ENCODE results near the gene KCNK4. TPM values are rescaled to one million over a fixed set of nuclear protein-coding genes. Genes with fewer than 3 reads are reported as not detected.

The KCNK4 gene
- total RNA-seq, 2 donors from 2014 or later, result not detected

DNA sequence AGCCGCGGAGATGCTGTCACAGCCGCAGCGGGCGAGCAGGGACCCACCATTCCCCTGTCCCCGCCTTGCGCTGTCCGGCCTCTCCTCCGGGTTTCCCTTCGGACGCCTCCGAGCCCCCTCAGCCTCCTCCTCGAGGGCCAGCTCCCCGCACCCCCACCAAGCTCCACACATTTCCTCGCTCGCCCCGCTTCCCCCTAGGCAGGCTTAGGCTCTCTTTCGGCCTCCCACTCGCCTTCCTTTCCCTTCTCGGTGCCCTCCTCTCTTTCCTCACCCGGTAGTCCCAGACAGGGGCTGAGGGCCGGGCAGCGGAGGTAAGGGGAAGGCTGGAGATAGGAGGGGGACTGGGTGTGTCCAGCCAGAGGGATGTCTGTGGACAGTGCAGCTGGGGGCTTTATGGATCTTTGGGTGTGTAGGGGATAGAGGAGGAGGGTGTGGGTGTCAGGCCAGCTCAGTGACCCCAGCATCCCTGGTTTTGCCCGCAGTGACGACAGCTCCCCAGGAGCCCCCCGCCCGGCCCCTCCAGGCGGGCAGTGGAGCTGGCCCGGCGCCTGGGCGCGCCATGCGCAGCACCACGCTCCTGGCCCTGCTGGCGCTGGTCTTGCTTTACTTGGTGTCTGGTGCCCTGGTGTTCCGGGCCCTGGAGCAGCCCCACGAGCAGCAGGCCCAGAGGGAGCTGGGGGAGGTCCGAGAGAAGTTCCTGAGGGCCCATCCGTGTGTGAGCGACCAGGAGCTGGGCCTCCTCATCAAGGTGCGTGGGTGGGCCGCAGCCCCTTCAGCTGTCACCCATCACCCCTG lies 1.6 kb downstream of the KCNK4 start:
- intact Hi-C loops (cut with DNase I), result no loop called here
- no peak for DNase-seq
- WGBS, 2 donors, result 36% methylated on average over 31 to 36 of the region's 42 CpGs
- H3K4me3 ChIP-seq, result no peak overlapping the region
- H3K36me3 ChIP-seq (replicated peaks in 1 of 2; ENCODE audit: insufficient read depth in 1 of 2, low read depth in 2 of 2), result no peaks in the 10 kb centered on the region
- ATAC-seq, result no peak
- no peak overlapping the region for H3K27ac ChIP-seq
- no peak for TF ChIP-seq POLR2A (IDR thresholded peaks at IDR 0.05)
- TF ChIP-seq, protein P1, sequence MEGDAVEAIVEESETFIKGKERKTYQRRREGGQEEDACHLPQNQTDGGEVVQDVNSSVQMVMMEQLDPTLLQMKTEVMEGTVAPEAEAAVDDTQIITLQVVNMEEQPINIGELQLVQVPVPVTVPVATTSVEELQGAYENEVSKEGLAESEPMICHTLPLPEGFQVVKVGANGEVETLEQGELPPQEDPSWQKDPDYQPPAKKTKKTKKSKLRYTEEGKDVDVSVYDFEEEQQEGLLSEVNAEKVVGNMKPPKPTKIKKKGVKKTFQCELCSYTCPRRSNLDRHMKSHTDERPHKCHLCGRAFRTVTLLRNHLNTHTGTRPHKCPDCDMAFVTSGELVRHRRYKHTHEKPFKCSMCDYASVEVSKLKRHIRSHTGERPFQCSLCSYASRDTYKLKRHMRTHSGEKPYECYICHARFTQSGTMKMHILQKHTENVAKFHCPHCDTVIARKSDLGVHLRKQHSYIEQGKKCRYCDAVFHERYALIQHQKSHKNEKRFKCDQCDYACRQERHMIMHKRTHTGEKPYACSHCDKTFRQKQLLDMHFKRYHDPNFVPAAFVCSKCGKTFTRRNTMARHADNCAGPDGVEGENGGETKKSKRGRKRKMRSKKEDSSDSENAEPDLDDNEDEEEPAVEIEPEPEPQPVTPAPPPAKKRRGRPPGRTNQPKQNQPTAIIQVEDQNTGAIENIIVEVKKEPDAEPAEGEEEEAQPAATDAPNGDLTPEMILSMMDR (IDR thresholded peaks at IDR 0.05), result no peak
- peaks cover 16% of the 10 kb centered on the region for H3K4me1 ChIP-seq
- H3K27me3 ChIP-seq, result peaks cover 0 to 33% of the 10 kb centered on the region in 2 donors
- no peaks in the 10 kb centered on the region for H3K9me3 ChIP-seq

DNA sequence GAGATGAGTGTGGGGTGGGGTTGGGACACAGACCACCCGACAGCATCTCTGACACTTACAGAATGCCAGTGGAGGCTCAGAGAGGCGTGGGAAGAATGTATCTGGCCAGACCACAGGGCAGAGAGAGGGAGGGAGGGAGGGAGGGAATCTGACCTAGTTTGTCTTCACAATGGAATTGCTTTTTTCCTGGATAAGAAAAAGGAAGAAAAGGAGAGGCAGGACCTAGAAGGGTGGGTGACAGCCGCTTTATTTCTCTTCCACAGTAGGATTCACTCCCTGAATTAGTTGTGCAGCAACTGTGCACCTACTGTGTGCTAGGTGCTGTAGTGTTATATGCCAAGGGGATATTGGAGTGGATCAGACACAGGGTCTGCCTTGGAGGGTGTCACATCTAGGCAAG lies 3.7 kb downstream of the KCNK4 start:
- intact Hi-C loops (cut with DNase I), result loop anchor here (5.0 kb wide), 1 partner anchor 87 kb away; the partner anchor contains the start of gene FERMT3
- no peak overlapping the region for H3K27ac ChIP-seq
- no peak for ATAC-seq
- WGBS, 2 donors, result 35 to 43% methylated on average over 3 of the region's 3 CpGs
- no peaks in the 10 kb centered on the region for H3K9me3 ChIP-seq
- peaks cover 0 to 42% of the 10 kb centered on the region in 2 donors for H3K27me3 ChIP-seq
- no peak for TF ChIP-seq POLR2A (IDR thresholded peaks at IDR 0.05)
- TF ChIP-seq, protein P1 (IDR thresholded peaks at IDR 0.05), result no peak
- H3K4me3 ChIP-seq, result no peak overlapping the region
- peaks cover 25% of the 10 kb centered on the region for H3K4me1 ChIP-seq
- no peak for DNase-seq
- H3K36me3 ChIP-seq (replicated peaks in 1 of 2; ENCODE audit: insufficient read depth in 1 of 2, low read depth in 2 of 2), result no peaks in the 10 kb centered on the region

DNA sequence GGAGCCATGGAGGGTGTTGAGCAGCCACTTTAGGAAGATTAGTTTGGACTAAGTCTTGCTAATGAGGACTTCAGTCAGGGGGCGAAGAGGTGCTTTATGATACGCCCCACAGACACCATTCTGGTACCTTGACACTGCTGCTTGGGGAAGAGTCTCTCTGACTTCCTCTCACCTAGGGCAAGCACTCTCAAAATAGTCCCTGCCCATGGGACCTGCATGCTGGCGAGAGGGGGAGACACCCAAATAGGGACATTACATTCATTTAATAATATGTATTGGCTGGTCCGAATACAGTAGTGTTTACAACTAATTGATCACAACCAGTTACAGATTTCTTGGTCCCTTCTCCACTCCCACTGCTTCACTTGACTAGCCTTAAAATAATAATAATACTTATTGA lies 4.7 kb downstream of the KCNK4 start:
- H3K4me1 ChIP-seq, result peaks cover 34% of the 10 kb centered on the region
- intact Hi-C loops (cut with DNase I), result loop anchor here (5.0 kb wide), 1 partner anchor 88 kb away; the partner anchor contains the start of gene FERMT3
- DNase-seq (no peak), ATAC-seq (no peak)
- H3K27me3 ChIP-seq, result peaks cover 0 to 45% of the 10 kb centered on the region in 2 donors
- no peaks in the 10 kb centered on the region for H3K36me3 ChIP-seq (replicated peaks in 1 of 2; ENCODE audit: insufficient read depth in 1 of 2, low read depth in 2 of 2)
- no peak overlapping the region for H3K4me3 ChIP-seq
- WGBS, 2 donors, result 83 to 86% methylated on average over 4 of the region's 4 CpGs
- TF ChIP-seq, protein P1 (IDR thresholded peaks at IDR 0.05), result no peak
- TF ChIP-seq POLR2A (IDR thresholded peaks at IDR 0.05), result no peak
- no peak overlapping the region for H3K27ac ChIP-seq
- H3K9me3 ChIP-seq, result no peaks in the 10 kb centered on the region

DNA sequence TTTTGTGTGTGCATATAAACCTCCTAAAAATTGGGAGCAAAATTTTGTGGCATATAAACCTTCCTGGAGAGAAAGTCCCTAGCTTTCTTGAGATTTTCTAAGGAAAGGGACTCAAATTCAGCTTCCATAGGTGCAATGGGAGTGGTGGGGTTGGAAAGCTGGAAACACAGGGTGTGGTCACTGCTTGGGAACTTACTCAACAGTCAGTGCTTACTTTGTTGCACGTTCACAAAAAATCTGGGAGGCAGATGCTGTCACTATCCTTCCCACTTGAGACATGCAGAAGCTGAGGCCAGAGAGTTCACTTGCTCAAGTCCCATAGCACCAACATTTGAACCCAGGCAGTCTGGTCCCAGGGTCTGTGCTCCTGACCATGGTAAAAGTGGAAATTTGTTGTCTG lies 5.1 kb downstream of the KCNK4 start:
- Histone ChIP-seq H3K4me3 (no peak overlapping the region), H3K27ac (no peak overlapping the region), H3K27me3 (peaks cover 0 to 44% of the 10 kb centered on the region in 2 donors), H3K4me1 (peaks cover 35% of the 10 kb centered on the region), H3K36me3 (replicated peaks in 1 of 2; ENCODE audit: insufficient read depth in 1 of 2, low read depth in 2 of 2) (no peaks in the 10 kb centered on the region), H3K9me3 (no peaks in the 10 kb centered on the region)
- ATAC-seq (no peak), DNase-seq (no peak)
- TF ChIP-seq POLR2A (IDR thresholded peaks at IDR 0.05), result no peak
- TF ChIP-seq, protein P1 (IDR thresholded peaks at IDR 0.05), result no peak
- 44 to 50% methylated on average over 1 of the region's 1 CpG for WGBS, 2 donors
- intact Hi-C loops (cut with DNase I), result loop anchor here (5.0 kb wide), 1 partner anchor 89 kb away; the partner anchor contains the start of gene FERMT3
